ENCODE measurements around the gene NUP214.

DNA sequence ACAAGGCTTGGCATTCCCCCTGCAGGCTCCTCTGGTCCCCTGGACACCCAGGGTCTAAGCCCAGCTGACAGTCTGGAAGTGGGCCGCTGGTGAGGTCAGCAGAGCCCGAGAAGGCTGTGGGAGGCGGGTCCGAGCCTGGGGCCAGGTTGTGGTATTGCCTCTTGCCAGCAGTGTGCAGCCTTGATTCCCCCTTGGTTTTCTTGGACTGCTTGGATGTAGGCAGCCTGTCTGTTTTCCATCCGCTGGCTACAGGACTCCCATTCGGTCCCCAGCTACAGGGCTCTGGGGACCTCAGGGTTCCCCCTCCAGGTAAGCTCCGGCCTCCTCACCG lies 27.5 kb upstream of the NUP214 start:
- TF ChIP-seq, protein P1, sequence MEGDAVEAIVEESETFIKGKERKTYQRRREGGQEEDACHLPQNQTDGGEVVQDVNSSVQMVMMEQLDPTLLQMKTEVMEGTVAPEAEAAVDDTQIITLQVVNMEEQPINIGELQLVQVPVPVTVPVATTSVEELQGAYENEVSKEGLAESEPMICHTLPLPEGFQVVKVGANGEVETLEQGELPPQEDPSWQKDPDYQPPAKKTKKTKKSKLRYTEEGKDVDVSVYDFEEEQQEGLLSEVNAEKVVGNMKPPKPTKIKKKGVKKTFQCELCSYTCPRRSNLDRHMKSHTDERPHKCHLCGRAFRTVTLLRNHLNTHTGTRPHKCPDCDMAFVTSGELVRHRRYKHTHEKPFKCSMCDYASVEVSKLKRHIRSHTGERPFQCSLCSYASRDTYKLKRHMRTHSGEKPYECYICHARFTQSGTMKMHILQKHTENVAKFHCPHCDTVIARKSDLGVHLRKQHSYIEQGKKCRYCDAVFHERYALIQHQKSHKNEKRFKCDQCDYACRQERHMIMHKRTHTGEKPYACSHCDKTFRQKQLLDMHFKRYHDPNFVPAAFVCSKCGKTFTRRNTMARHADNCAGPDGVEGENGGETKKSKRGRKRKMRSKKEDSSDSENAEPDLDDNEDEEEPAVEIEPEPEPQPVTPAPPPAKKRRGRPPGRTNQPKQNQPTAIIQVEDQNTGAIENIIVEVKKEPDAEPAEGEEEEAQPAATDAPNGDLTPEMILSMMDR (IDR thresholded peaks at IDR 0.05; ENCODE audit: low read depth, low read length, poor library complexity, severe bottlenecking) = no peak
- no peak for TF ChIP-seq EZH2phosphoT487 (IDR thresholded peaks at IDR 0.05; ENCODE audit: borderline replicate concordance, low read length)
